Neural cell (in vitro differentiated cells): Measurements from ENCODE around the gene TLL1. TPM values are rescaled to one million over a fixed set of nuclear protein-coding genes. Genes with fewer than 3 reads are reported as not detected.

ENCODE experiments used
- H2AFZ ChIP-seq: fragments of 200-600, 300-800 bp; sonication (generic), shearing (Covaris generic); 2 replicates; pipeline ENCODE4 v1.6.0; 2014; ENCODE audit warnings: low read depth, mild to moderate bottlenecking, antibody characterized with exemption, low read length, moderate library complexity
- H3F3A ChIP-seq: fragments of 200-600 bp; shearing (Covaris generic); 2 replicates; pipeline ENCODE4 v1.6.1; 2016; ENCODE audit warnings: mild to moderate bottlenecking, moderate library complexity, mixed read lengths, antibody characterized with exemption, low read length; ENCODE audit not compliant: insufficient read depth, poor library complexity, severe bottlenecking
- H3K27ac ChIP-seq: fragments of 200-600, 300-800 bp; sonication (generic), shearing (Covaris generic); 2 replicates; pipeline ENCODE4 v1.5.1; 2014; ENCODE audit warnings: mild to moderate bottlenecking, low read length, moderate library complexity
- H3K27me3 ChIP-seq: fragments of 300-800, 200-600 bp; sonication (generic), shearing (Covaris generic); 2 replicates; pipeline ENCODE4 v1.6.0; 2014; ENCODE audit warnings: mild to moderate bottlenecking, low read depth, low read length, moderate library complexity; ENCODE audit not compliant: insufficient read depth
- H3K36me3 ChIP-seq: fragments of 300-800, 200-600 bp; sonication (generic), shearing (Covaris generic); 2 replicates; pipeline ENCODE4 v1.5.1; 2014; ENCODE audit warnings: mild to moderate bottlenecking, antibody characterized with exemption, low read length, moderate library complexity; ENCODE audit not compliant: insufficient read depth
- H3K4me2 ChIP-seq: fragments of 300-800, 200-600 bp; sonication (generic), shearing (Covaris generic); 2 replicates; pipeline ENCODE4 v1.6.0; 2014; ENCODE audit warnings: mild to moderate bottlenecking, low read length
- H3K4me3 ChIP-seq: fragments of 300-800, 200-600 bp; sonication (generic), shearing (Covaris generic); 2 replicates; pipeline ENCODE4 v1.5.1; 2014; ENCODE audit warnings: mild to moderate bottlenecking, low read length, moderate library complexity
- H3K79me2 ChIP-seq: fragments of 200-600 bp; shearing (Covaris generic); replicated peaks from 2 replicates; pipeline ENCODE4 v1.6.0; 2014; ENCODE audit warnings: mild to moderate bottlenecking, low read length, moderate library complexity; ENCODE audit not compliant: insufficient read depth
- H3K9ac ChIP-seq: fragments of 300-800, 200-600 bp; sonication (generic), shearing (Covaris generic); 2 replicates; pipeline ENCODE4 v1.6.1; 2016; ENCODE audit warnings: mild to moderate bottlenecking, low read length, mixed read lengths
- H3K9me2 ChIP-seq: fragments of 200-600 bp; shearing (Covaris generic); 2 replicates; pipeline ENCODE4 v1.6.1; 2016; ENCODE audit warnings: mild to moderate bottlenecking, low read length, mixed read lengths; ENCODE audit not compliant: insufficient read depth
- H3K9me3 ChIP-seq: fragments of 200-600, 300-800 bp; sonication (generic), shearing (Covaris generic); 2 replicates; pipeline ENCODE4 v1.6.1; 2016; ENCODE audit warnings: mild to moderate bottlenecking, mixed run types, low read length, moderate library complexity, mixed read lengths
- H4K20me1 ChIP-seq: fragments of 200-600 bp; shearing (Covaris generic); 2 replicates; pipeline ENCODE4 v1.6.1; 2016; ENCODE audit warnings: mild to moderate bottlenecking, mixed run types; ENCODE audit not compliant: insufficient read depth
- CTCF ChIP-seq: fragments of 450-650 bp; IDR thresholded peaks from 2 replicates; pipeline ENCODE4 v1.5.1; 2014; ENCODE audit warnings: antibody characterized with exemption, mild to moderate bottlenecking, moderate library complexity; ENCODE audit not compliant: poor library complexity, severe bottlenecking
- EP300 ChIP-seq: fragments of 450-650 bp; conservative IDR thresholded peaks from 2 replicates; pipeline ENCODE4 v1.6.1; 2014; ENCODE audit warnings: antibody characterized with exemption, mild to moderate bottlenecking, moderate library complexity; ENCODE audit not compliant: poor library complexity, severe bottlenecking
- EZH2 ChIP-seq: fragments of 200-600, 300-800 bp; shearing (Covaris generic), sonication (generic); IDR thresholded peaks from 2 replicates; pipeline ENCODE4 v1.6.1; 2014; ENCODE audit warnings: antibody characterized with exemption, low read length, borderline replicate concordance, mild to moderate bottlenecking; ENCODE audit not compliant: insufficient read depth, poor library complexity, severe bottlenecking
- MXI1 ChIP-seq: fragments of 450-650 bp; conservative IDR thresholded peaks from 2 replicates; pipeline ENCODE4 v1.6.1; 2014; ENCODE audit warnings: antibody characterized with exemption, mild to moderate bottlenecking; ENCODE audit not compliant: poor library complexity, severe bottlenecking
- POLR2AphosphoS5 ChIP-seq: IDR thresholded peaks from 2 replicates; pipeline ENCODE4 v1.6.1; 2012
- RAD21 ChIP-seq: fragments of 450-650 bp; conservative IDR thresholded peaks from 2 replicates; pipeline ENCODE4 v1.6.1; 2014; ENCODE audit warnings: antibody characterized with exemption, mild to moderate bottlenecking, moderate library complexity
- SMC3 ChIP-seq: fragments of 450-650 bp; conservative IDR thresholded peaks from 2 replicates; pipeline ENCODE4 v1.6.1; 2014; ENCODE audit warnings: antibody characterized with exemption, mild to moderate bottlenecking, moderate library complexity; ENCODE audit not compliant: poor library complexity
- TAF1 ChIP-seq: IDR thresholded peaks from 2 replicates; pipeline ENCODE4 v1.6.1; 2012; ENCODE audit warnings: low read depth
- polyA plus RNA-seq: library from polyadenylated mRNA; depleted of rRNA; stranded (reverse); fragments of >200 nt; gene quantifications from 2 replicates; pipeline ENCODE4 v1.2.3, GENCODE V29; 2014
- TF ChIP-seq, protein P1 (sequence below): IDR thresholded peaks from 2 replicates; pipeline ENCODE4 v1.6.1; 2012; ENCODE audit warnings: borderline replicate concordance

TLL1 gene
- polyA plus RNA-seq, 1 donor from 2014 or later = not detected

GRCh38 chr4:165970703-165971420 is 97.8 kb downstream of the TLL1 start:
- no peak overlapping the region for H3K4me3 ChIP-seq
- no peak overlapping the region for H3K9ac ChIP-seq
- no peaks in the 10 kb centered on the region for H3K9me2 ChIP-seq
- no peak overlapping the region for H2AFZ ChIP-seq
- H3K36me3 ChIP-seq = no peaks in the 10 kb centered on the region
- H3K79me2 ChIP-seq = no peaks in the 10 kb centered on the region
- no peaks in the 10 kb centered on the region for H4K20me1 ChIP-seq
- H3K27me3 ChIP-seq = no peaks in the 10 kb centered on the region
- no peaks in the 10 kb centered on the region for H3F3A ChIP-seq
- no peak overlapping the region for H3K4me2 ChIP-seq
- H3K27ac ChIP-seq = no peak overlapping the region
- TF ChIP-seq POLR2AphosphoS5 (no peak), SMC3 (no peak), MXI1 (no peak), CTCF (no peak)
- TF ChIP-seq, protein P1, sequence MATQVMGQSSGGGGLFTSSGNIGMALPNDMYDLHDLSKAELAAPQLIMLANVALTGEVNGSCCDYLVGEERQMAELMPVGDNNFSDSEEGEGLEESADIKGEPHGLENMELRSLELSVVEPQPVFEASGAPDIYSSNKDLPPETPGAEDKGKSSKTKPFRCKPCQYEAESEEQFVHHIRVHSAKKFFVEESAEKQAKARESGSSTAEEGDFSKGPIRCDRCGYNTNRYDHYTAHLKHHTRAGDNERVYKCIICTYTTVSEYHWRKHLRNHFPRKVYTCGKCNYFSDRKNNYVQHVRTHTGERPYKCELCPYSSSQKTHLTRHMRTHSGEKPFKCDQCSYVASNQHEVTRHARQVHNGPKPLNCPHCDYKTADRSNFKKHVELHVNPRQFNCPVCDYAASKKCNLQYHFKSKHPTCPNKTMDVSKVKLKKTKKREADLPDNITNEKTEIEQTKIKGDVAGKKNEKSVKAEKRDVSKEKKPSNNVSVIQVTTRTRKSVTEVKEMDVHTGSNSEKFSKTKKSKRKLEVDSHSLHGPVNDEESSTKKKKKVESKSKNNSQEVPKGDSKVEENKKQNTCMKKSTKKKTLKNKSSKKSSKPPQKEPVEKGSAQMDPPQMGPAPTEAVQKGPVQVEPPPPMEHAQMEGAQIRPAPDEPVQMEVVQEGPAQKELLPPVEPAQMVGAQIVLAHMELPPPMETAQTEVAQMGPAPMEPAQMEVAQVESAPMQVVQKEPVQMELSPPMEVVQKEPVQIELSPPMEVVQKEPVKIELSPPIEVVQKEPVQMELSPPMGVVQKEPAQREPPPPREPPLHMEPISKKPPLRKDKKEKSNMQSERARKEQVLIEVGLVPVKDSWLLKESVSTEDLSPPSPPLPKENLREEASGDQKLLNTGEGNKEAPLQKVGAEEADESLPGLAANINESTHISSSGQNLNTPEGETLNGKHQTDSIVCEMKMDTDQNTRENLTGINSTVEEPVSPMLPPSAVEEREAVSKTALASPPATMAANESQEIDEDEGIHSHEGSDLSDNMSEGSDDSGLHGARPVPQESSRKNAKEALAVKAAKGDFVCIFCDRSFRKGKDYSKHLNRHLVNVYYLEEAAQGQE = no peak
- H3K9me3 ChIP-seq = no peaks in the 10 kb centered on the region

GRCh38 chr4:165971446-165971845 is 98.4 kb downstream of the TLL1 start:
- H3F3A ChIP-seq = no peaks in the 10 kb centered on the region
- H3K9me3 ChIP-seq = no peaks in the 10 kb centered on the region
- H3K4me3 ChIP-seq = no peak overlapping the region
- no peaks in the 10 kb centered on the region for H3K27me3 ChIP-seq
- no peaks in the 10 kb centered on the region for H3K9me2 ChIP-seq
- H4K20me1 ChIP-seq = no peaks in the 10 kb centered on the region
- TF ChIP-seq EZH2 = no peak
- no peak for TF ChIP-seq POLR2AphosphoS5
- no peak for TF ChIP-seq EP300
- TF ChIP-seq MXI1 = no peak
- no peak for TF ChIP-seq SMC3
- TF ChIP-seq, protein P1 = no peak
- no peak for TF ChIP-seq TAF1
- TF ChIP-seq RAD21 = no peak
- no peak for TF ChIP-seq CTCF
- H3K27ac ChIP-seq = no peak overlapping the region
- no peak overlapping the region for H3K4me2 ChIP-seq
- H3K36me3 ChIP-seq = no peaks in the 10 kb centered on the region
- no peak overlapping the region for H2AFZ ChIP-seq
- H3K79me2 ChIP-seq = no peaks in the 10 kb centered on the region
- H3K9ac ChIP-seq = no peak overlapping the region
